Activated T-cell treated with anti-CD3 and anti-CD28 coated beads, Interleukin-2, amount 50 U/mL, for 48 hours (primary cell): ENCODE data around the gene FRMD4A.
"Not testable (repeated sequence)": the region's sequence is repeated elsewhere in the genome, so short reads cannot be mapped to it uniquely, and the experiment has no call there.

Experiments used
- DNase-seq, 2 experiments: peaks; one replicate each; pipeline ENCODE4 v3.0.0-alpha.2; 2020

The FRMD4A gene

DNA sequence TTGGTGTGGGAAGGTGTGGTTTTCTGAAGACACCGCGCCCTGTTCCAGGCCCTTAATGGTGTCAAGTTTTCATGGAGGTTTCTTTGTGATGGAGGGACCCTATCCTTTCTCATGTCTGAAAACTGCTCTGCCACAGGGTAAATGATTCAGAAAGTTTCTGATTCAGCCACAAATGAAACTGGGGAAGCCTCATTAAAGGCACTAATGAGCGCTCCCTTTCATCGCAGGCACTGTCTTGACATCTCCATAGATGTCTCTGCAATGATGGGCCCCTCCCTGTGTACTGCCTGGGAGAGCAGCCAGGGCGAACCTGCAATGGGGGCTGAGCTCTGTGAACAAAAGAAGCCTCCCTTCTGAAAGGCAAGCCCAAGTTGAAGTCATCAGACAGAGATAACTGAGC, 388.7 kb downstream of the FRMD4A start:
- DNase-seq, result peak in 1 of 2 experiments; percentile 17

GRCh38 chr10:13939391-13939790, 391.3 kb downstream of the FRMD4A start:
- DNase-seq, result no peak

DNA sequence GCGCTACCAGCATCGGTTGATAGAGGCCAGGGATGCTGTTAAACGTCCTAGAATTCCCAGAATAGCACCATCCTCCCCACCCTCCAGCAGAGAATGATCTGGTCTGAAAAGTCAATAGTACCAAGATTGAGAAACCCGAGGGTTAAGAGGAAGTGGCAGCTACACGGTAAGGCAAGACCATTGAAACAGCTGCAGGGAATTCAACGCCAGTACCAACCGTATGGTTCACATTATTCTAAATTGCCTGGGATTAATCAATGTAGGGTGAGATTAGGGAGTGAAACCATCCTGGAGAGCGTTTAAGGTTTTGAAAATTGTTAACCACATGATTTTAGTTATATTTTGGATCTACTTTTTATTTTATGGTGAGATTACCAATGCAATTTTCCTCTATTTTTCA, 391.8 kb downstream of the FRMD4A start:
- no peak for DNase-seq

DNA sequence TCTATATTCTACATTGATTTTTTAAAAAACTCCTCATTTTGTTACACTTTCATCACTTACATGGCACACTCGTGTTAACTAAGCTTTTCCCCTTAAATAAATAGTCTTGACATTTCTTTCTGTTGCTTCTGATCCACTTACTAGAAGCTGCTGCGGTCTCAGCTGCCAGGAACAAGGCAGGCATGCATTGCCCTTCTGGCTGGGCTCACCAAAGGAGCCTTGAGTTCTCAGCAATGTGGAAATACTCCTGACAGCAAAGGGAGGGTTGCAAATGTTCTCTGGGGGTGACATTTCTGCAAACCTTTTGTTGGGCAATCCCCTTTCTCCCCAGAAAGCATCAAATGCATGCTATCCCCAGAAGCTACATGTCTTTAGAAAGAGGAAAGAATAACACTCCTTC, 393.9 kb downstream of the FRMD4A start:
- no peak for DNase-seq

DNA sequence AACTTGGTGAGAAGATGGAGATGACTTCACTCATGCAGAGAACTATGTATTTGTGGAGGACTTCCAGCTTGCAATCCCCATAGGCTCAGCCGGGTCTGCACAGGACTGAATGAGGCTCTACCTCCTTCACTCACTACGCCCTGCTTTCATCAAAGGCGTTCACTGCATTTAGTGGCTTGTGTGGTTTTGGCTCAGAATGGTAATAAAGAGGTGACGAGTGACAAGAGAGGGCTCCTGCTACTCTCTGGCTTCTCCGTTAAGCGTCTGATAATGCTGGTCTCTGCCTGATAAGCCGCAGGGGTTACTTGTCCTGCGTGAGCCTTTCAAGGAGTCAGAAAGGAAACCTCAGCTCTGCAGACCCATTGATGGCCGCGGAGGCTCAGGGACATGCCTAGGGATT, 400.6 kb downstream of the FRMD4A start:
- peak in 1 of 2 experiments; percentile 19 for DNase-seq

DNA sequence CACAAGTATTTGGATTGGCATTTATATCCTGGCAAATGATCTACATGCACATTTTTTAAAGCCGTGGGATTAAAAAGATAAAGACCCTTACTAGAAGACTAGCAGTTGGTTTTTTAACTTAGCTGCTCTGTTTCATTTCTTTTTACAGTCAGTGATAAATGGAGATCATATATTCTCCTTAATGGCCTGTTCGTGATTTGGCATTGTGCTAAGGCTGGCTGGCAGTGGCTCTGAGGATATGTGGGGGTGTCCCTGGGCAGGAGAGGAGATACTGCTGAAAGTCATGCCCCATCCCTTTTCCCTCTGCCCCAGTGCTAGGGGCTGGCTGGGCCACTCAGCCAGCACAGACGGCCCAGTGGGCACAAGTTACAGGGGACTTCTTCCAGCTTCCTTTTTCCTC, 402.3 kb downstream of the FRMD4A start:
- no peak for DNase-seq

GRCh38 chr10:13925971-13926780, 404.5 kb downstream of the FRMD4A start:
- DNase-seq, result no peak

- DNase-seq, result no peak
These were observed 406.5 kb downstream of the FRMD4A start for GRCh38 chr10:13924040-13924725.

DNA sequence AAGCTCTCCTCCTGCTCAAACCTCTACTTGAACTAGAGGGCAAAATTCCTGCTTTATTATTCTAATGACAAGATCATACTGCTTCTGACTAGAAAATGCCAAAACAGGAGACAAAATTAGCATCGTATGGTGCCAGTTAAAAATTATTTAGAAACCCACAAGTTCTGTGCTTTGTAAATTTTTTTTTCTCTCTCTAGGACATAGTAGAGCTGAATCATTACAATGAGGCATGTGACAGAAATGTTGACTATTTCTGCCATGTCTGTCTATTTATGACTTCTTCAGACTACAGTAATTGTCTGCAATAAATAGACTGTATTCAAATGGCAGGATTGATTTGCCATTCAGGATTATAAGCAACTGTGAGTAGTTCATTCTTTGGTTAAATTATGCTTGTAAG, 408.1 kb downstream of the FRMD4A start:
- no peak for DNase-seq

DNA sequence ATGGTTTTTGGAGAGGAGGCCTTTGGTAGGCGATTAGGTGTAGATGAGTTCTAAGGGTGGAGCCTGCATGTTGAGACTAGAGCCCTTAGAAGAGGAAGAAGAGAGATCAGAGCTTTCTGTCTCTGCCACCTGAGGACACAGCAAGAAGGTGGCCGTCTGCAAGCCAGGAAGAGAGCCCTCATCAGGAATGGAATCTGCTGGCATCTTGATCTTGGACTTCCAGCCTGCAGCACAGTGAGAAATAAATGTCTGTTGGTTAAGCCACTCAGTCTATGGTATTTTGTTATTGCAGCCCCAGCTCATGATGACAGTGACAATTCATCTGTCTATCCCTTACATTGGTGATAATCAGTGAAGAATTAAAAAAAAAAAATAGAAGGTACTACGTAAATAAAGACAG, 408.8 kb downstream of the FRMD4A start:
- no peak for DNase-seq

DNA sequence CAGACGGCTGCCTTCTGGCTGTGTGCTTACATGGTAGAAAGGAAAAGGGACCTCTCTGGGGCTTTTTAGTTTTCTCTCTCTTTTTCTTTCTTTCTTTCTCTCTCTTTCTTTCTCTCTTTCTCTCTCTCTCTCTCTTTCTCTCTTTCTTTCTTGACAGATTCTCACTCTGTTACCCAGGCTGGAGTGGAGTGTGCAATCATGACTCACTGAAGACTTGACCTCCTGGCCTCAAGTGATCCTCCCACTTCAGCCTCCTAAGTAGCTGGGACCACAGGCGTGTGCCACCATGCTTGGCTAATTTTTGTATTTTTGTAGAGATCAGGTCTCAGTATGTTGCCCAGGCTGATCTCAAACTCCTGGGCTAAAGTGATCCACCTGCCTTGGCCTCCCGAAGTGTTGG, 409.6 kb downstream of the FRMD4A start:
- not testable (repeated sequence) for DNase-seq

DNA sequence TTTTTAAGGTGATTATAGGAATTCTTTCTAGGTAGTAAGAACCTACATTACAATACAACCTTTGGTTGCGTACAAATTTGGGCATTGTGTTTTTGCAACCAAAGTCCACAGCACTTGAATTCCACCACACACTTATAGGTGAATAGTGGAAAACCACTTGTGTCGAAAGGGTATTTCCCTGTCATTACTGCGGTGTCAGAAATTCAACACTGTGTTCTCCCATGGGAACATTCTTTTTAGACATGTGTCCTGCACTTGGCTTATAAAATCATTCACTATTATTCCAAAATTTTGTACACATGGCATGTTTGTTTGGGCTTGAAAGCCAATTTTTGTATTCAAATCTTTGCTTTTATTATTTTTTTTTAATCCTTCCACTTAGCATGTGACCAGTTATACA, 410.3 kb downstream of the FRMD4A start:
- no peak for DNase-seq

DNA sequence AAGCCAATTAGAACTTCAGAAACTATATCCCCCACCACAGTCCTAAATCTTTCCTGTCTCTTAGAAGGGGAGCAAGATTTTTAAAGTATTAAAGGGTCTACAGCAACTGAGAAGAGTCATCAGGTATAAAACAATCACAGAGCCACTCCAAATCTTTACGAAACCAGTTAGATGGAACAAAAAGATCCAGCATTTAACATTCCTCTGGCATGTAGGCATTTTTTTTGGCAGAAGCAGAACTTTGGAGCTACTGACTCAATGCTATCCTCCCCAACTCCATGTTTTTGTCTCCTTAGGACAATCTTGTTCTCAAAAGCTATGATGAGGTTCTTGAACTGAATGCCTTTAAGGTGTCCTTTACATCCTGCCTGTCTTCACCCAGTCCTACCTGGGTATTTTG, 410.7 kb downstream of the FRMD4A start:
- DNase-seq, result no peak

- no peak for DNase-seq
These were observed 412.9 kb downstream of the FRMD4A start for GRCh38 chr10:13917791-13918190.

- no peak for DNase-seq
These were observed 414.3 kb downstream of the FRMD4A start for GRCh38 chr10:13916384-13916947.

DNA sequence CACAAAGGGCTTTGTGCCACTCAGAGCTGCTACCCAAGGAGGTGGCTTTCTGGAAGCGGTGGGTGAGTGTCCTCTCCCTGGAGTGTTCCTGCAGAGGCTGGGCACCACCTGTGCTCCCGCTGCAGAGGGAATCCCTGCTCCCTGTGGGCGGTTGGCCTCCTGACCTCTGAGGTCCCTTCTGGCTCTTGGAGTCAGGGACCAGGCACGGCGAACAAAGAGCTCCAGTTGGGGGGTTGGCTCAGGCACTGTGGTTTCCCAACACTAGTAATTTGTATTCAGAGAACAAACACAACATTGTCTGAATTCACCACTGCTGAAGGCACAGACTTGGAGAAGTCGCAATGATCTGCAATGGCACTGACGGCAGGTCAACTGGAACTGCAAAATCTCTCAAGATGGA, 415.0 kb downstream of the FRMD4A start:
- DNase-seq, result no peak

- no peak for DNase-seq
These were observed 416.8 kb downstream of the FRMD4A start for GRCh38 chr10:13913897-13914296.

DNA sequence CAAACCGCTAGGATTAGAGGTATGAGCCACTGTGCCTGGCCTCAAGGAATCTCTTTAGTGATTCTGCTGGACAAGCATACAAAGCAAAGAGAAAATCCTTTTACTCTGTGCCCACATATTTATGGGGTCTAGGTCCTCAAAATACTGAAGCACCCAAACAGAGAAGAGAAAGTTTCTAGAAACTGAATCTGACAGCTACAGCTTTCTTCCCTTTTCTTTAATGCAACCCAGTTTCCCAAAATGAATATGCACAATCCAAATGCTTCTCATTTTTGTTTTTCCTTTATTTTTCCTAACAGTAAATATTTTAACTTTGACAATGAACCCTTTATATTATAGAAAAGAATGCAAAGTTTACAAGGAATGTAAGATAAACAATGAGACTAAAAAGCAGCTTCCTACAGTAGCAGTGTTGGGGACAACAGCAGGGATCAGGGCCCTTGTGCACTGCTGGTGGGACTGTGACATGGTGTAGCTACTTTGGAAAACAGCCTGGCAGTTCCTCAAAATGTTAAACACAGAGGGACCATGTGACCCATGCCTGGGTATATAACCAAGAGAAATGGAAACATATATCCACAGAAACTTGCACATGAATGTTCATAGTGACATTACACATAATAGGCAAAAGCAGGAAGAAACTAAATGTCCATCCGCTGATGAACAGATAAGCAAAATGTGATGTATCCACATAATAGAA, 418.8 kb downstream of the FRMD4A start:
- DNase-seq, result no peak

GRCh38 chr10:13909516-13910258, 421.0 kb downstream of the FRMD4A start:
- no peak for DNase-seq

GRCh38 chr10:13908475-13908874, 422.2 kb downstream of the FRMD4A start:
- DNase-seq, result no peak

GRCh38 chr10:13907570-13907969, 423.2 kb downstream of the FRMD4A start:
- DNase-seq, result no peak

- no peak for DNase-seq
These were observed 425.4 kb downstream of the FRMD4A start for GRCh38 chr10:13905281-13905680.

DNA sequence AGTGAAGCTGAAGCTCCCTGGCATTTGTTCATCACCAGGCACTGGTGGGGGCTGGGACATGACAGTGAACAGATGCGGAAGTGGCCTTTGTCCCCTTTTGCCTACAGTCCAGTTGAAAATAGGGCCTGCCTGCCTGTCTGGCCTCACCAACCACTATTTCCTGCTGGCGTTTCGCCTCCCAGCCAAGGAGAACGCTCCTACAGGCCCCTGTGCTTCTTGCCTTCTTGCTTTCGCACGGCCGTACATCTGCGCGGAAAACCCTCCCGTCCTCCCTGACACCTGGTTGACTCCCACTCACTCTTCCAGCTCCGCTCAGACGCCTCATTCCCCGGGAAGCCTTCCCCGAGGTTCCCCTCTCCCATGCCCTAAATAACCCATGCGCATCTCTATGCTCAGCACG, 426.7 kb downstream of the FRMD4A start:
- DNase-seq, result no peak
